Measurements from ENCODE around the gene CSNK1D. TPM values are rescaled to one million over a fixed set of nuclear protein-coding genes. Genes with fewer than 3 reads are reported as not detected.

Gene CSNK1D
- total RNA-seq, 1 donor from 2014 or later = 21.4 TPM

DNA sequence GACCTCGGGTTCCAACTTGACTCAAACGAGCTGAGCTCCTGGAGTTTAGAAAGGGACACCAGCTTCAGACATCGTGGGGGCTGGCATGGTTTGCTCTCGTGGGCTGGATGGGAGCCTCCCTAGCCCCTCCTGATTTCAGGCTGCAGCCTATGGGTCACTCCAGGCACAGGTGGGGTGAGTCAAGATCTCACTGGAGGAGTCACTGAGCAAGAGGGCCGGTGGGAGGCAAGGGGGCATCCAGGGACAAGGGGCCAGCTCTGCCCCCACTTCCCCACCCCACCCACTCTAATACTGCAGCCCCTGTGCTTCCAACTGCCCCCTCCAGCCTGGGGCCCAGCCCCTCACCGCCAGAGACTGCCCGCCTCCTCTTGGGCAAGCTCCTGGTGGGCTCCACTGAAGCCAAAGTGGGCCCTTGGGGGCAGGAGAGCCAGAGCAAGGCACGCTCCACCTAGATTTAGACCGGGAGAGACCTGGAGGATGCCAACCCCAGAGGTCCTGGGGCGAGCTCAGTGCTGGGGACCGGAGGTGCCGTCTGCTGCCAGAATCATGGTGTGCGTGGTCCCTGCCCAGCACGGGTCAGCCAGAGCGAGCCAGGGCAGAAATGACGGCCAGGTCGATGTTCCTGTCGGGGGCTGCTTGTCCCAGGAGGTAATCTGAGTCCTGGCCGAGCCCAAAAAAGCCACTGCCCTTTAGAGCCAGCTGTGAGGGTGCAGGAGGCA, 38.3 kb downstream of the CSNK1D start:
- Histone ChIP-seq H3K4me1 (ENCODE audit: control insufficient read depth in 3 of 3, insufficient read depth in 3 of 3, low read length in 3 of 3) (peaks cover 82 to 87% (median 86%) of the 10 kb centered on the region in 3 donors), H3K4me3 (ENCODE audit: low read length in 3 of 3) (peak overlapping the region; percentile 23 to 54 (median 49)), H3K36me3 (ENCODE audit: control insufficient read depth in 3 of 3, insufficient read depth in 3 of 3, low read length in 3 of 3) (peaks cover 0 to 14% (median 10%) of the 10 kb centered on the region in 3 donors), H3K27me3 (ENCODE audit: control insufficient read depth in 3 of 3, insufficient read depth in 3 of 3, low read length in 3 of 3) (no peaks in the 10 kb centered on the region), H3K9ac (ENCODE audit: low read depth in 1 of 3, low read length in 3 of 3) (peak overlapping the region; percentile 53 to 81 (median 70)), H3K9me3 (ENCODE audit: control insufficient read depth in 3 of 3, low read length in 3 of 3) (no peaks in the 10 kb centered on the region), H3K27ac (ENCODE audit: low read depth, low read length) (peak overlapping the region; percentile 36)

DNA sequence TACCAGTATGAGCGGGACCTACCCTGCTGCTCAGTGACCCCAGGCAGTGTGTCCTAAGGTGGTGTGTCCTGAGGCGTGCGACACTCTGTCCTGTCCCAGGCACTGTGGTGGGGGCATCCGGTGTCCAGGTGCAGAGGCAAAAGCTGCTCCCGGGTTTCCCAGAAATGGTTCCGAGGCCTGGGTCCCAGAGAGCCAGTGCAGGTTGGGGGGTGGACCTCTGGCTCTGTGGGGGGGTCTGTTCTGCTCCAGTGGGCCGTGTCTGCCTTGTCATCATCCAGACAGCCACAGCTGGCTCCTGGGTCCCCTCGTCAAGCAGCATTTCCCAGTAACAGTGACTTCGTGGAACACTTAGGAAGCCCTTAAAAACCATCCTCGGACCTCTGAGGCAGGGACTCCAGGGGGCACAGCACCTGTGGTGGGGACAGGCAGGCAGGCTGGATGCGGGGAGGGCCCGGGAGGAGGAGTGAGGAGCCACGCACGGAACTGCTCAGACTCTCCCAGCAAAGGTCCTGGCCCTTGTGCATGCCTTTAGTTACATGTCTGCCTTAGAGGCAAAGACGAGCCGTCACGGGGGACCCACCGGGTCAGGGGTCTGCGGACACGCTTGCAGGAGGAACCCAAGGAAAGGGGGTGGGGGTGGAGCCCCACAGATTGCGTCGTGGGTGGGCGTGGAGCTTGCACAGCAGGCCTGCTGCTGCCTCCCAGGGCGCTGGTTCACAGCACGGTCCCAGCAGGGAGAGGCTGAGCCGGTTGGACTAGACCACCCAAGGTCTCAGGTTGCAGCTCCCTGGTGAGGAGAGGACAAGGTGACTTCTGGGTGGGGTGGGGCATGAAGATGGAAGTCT, 39.1 kb downstream of the CSNK1D start:
- Histone ChIP-seq H3K9me3 (ENCODE audit: control insufficient read depth in 3 of 3, low read length in 3 of 3) (no peaks in the 10 kb centered on the region), H3K4me3 (ENCODE audit: low read length in 3 of 3) (peak overlapping the region in 2 of 3 donors; percentile 23 to 54), H3K36me3 (ENCODE audit: control insufficient read depth in 3 of 3, insufficient read depth in 3 of 3, low read length in 3 of 3) (peaks cover 0 to 9% (median 7%) of the 10 kb centered on the region in 3 donors), H3K27ac (ENCODE audit: low read depth, low read length) (no peak overlapping the region), H3K4me1 (ENCODE audit: control insufficient read depth in 3 of 3, insufficient read depth in 3 of 3, low read length in 3 of 3) (peaks cover 80 to 87% (median 86%) of the 10 kb centered on the region in 3 donors), H3K9ac (ENCODE audit: low read depth in 1 of 3, low read length in 3 of 3) (peak overlapping the region in 2 of 3 donors; percentile 70 to 81), H3K27me3 (ENCODE audit: control insufficient read depth in 3 of 3, insufficient read depth in 3 of 3, low read length in 3 of 3) (no peaks in the 10 kb centered on the region)

DNA sequence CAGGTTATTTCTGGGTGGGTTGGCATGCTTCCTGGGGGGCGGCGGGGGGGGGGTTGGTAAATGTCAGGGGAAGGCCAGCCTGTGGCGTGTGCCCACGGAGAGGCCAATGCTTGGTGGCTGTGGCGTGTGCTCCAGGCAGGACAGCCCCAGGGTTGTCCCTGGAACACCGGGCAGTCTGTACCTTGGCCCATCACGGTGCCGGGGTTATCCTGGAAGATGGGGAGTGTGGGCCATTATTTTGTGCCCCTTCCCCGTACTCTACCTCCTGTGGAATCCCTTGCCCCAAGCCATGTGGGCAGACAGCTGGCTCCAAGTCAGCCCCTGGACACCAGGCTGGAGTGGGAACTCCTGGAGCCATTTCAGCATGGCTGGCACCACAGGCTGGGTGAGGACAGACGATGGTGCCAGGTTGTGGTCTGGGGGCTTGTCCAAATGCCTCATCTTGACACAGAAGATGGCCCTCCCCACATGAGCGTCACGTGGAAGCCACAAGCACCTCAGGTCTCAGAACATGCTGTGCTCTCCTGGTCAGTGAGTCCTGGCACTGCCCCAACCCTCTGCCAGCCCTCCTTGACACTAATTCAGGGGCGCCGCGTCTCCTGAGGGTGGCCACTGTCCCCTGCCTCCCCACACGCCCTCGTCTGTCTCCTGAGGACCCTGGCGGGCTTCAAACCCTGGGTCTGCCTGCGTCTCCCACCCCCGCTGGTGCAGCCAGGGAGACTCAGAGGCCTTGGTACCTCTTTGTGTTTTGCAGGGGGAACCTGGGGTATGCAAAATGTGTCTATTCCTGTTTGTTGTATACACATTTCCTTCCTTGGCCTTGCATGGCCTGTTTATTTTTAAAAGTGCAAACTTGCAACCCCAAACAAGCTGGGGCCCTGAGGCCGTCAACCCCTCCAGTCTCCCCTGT, 40.4 kb downstream of the CSNK1D start:
- Histone ChIP-seq H3K4me1 (ENCODE audit: control insufficient read depth in 3 of 3, insufficient read depth in 3 of 3, low read length in 3 of 3) (peaks cover 68 to 79% (median 76%) of the 10 kb centered on the region in 3 donors), H3K27me3 (ENCODE audit: control insufficient read depth in 3 of 3, insufficient read depth in 3 of 3, low read length in 3 of 3) (no peaks in the 10 kb centered on the region), H3K36me3 (ENCODE audit: control insufficient read depth in 3 of 3, insufficient read depth in 3 of 3, low read length in 3 of 3) (peaks cover 0 to 7% (median 5%) of the 10 kb centered on the region in 3 donors), H3K27ac (ENCODE audit: low read depth, low read length) (no peak overlapping the region), H3K9ac (ENCODE audit: low read depth in 1 of 3, low read length in 3 of 3) (peak overlapping the region in 2 of 3 donors; percentile 74 to 79), H3K4me3 (ENCODE audit: low read length in 3 of 3) (peak overlapping the region in 2 of 3 donors; percentile 51 to 64), H3K9me3 (ENCODE audit: control insufficient read depth in 3 of 3, low read length in 3 of 3) (no peaks in the 10 kb centered on the region)

DNA sequence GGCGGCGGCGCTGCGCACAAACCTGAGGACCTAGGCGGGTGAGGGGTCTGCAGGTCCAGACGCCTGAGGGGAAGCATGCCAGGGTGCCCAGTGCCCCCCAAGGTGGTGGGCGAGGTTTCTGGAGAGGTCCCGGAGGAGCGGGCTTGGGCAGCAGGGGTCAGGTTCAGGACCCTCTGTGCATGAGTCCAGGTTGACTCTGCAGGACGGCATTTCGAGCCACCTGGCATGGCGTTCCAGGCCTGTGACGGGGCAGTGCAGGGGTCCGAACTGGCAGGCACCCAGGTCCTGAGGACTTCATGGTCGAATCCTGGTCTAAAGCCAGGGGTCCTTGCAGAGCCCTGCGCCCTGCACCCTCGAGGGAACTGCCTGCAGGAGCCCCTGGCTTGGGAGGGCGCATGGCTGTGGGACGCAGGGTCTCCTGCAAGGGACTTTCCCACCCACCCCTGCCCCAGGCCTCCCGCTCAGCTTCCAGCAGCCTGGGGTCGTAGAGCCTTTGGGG, 41.1 kb downstream of the CSNK1D start:
- Histone ChIP-seq H3K9me3 (ENCODE audit: control insufficient read depth in 3 of 3, low read length in 3 of 3) (no peaks in the 10 kb centered on the region), H3K4me3 (ENCODE audit: low read length in 3 of 3) (peak overlapping the region; percentile 51 to 67 (median 51)), H3K36me3 (ENCODE audit: control insufficient read depth in 3 of 3, insufficient read depth in 3 of 3, low read length in 3 of 3) (peaks cover 0 to 6% (median 2%) of the 10 kb centered on the region in 3 donors), H3K9ac (ENCODE audit: low read depth in 1 of 3, low read length in 3 of 3) (peak overlapping the region in 2 of 3 donors; percentile 77 to 93), H3K4me1 (ENCODE audit: control insufficient read depth in 3 of 3, insufficient read depth in 3 of 3, low read length in 3 of 3) (peaks cover 61 to 71% (median 68%) of the 10 kb centered on the region in 3 donors), H3K27me3 (ENCODE audit: control insufficient read depth in 3 of 3, insufficient read depth in 3 of 3, low read length in 3 of 3) (no peaks in the 10 kb centered on the region), H3K27ac (ENCODE audit: low read depth, low read length) (peak overlapping the region; percentile 80)

DNA sequence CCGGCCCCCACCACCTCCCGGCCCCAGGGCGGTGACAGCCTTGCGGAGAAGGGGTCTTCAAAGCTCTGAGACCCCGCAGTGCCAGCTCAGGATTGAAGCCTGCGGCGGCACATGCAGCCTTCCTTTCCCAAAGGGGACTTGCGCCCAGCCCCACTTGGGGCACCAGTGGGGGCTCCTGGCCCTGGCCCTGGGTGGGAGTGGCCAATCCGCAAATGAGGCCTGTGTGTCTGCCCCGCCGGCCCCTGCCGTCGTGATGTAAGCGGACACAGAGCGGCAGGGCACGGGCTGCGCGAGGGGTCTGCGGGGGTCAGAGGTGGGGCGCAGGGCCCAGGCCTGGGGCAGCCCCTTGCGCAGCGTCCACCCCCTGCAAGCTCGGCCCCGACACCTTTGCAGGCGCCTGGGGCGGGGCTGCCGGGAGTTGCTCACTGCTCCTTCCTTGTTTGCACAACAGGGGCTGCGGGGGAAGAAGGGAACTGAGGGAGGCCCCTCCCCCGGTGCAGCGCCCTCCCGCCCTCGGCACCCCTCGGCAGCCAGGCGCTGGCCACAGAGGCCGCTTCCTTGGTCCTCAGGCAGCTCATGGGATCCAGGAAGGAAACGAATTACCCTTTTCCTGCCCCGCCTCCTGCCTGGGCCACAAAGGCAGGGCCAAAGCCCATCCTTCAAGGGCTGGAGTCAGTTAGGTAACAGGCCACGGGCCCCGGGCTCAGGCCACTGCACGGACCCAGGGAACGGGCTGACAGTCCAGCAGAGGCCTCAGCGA, 41.8 kb downstream of the CSNK1D start:
- peaks cover 55 to 70% (median 62%) of the 10 kb centered on the region in 3 donors for H3K4me1 ChIP-seq (ENCODE audit: control insufficient read depth in 3 of 3, insufficient read depth in 3 of 3, low read length in 3 of 3)
- H3K9me3 ChIP-seq (ENCODE audit: control insufficient read depth in 3 of 3, low read length in 3 of 3) = no peaks in the 10 kb centered on the region
- H3K9ac ChIP-seq (ENCODE audit: low read depth in 1 of 3, low read length in 3 of 3) = peak overlapping the region; percentile 64 to 93 (median 77)
- H3K27ac ChIP-seq (ENCODE audit: low read depth, low read length) = peak overlapping the region; percentile 80
- H3K4me3 ChIP-seq (ENCODE audit: low read length in 3 of 3) = peak overlapping the region; percentile 51 to 67 (median 51)
- H3K27me3 ChIP-seq (ENCODE audit: control insufficient read depth in 3 of 3, insufficient read depth in 3 of 3, low read length in 3 of 3) = no peaks in the 10 kb centered on the region
- H3K36me3 ChIP-seq (ENCODE audit: control insufficient read depth in 3 of 3, insufficient read depth in 3 of 3, low read length in 3 of 3) = peaks cover 0 to 1% (median 0%) of the 10 kb centered on the region in 3 donors

DNA sequence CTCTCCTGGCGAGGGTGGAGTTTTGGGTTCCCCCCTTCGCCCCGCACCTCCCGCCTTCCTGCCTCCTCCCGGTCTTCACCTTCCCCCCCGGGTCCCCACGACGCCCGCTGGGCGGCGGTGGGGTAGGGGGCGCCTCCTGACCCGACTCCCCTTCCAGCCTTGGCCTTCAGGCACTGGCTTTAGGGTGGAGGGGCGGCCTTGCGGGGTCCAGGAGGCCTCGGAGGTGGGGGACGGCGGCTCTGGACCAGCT, 42.3 kb downstream of the CSNK1D start:
- peak overlapping the region; percentile 51 to 67 (median 51) for H3K4me3 ChIP-seq (ENCODE audit: low read length in 3 of 3)
- no peaks in the 10 kb centered on the region for H3K36me3 ChIP-seq (ENCODE audit: control insufficient read depth in 3 of 3, insufficient read depth in 3 of 3, low read length in 3 of 3)
- H3K9ac ChIP-seq (ENCODE audit: low read depth in 1 of 3, low read length in 3 of 3) = peak overlapping the region; percentile 64 to 93 (median 77)
- peaks cover 54 to 70% (median 60%) of the 10 kb centered on the region in 3 donors for H3K4me1 ChIP-seq (ENCODE audit: control insufficient read depth in 3 of 3, insufficient read depth in 3 of 3, low read length in 3 of 3)
- H3K9me3 ChIP-seq (ENCODE audit: control insufficient read depth in 3 of 3, low read length in 3 of 3) = no peaks in the 10 kb centered on the region
- no peaks in the 10 kb centered on the region for H3K27me3 ChIP-seq (ENCODE audit: control insufficient read depth in 3 of 3, insufficient read depth in 3 of 3, low read length in 3 of 3)
- H3K27ac ChIP-seq (ENCODE audit: low read depth, low read length) = peak overlapping the region; percentile 80

DNA sequence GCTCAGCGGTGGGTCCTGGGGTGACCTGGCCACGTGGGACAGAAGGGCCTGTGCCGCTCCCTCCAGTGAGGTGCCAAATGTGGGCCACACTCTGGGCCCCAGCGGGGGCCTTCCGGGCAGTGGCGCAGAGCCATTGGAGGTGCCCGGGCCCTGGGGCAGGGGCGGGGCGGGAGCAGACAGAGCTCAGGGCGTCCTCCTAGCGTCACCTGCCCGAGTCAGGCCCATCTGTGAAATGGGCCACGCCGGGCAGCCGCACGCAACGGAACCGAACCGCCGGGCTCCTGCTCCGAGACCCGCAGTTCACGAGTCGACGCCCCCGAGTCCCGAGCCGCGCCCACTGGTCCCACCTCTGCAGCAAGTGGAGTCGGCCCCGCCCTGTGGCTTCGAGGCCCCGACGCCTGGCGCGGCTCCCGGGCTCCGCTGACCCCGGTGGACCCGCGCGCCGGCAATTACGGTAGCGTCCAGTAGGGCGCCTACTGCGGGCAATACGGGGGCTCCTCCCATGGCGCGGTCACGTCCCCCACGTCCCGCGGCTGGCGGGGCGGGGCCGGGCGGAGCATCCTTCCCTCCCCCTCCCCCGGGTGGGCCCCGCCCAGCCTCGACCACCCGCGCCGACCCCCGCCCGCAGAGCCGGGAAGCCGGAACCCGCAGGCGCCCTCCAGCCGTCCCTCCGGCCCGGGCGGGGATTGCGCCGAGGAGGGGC, 42.7 kb downstream of the CSNK1D start:
- Histone ChIP-seq H3K9ac (ENCODE audit: low read depth in 1 of 3, low read length in 3 of 3) (peak overlapping the region; percentile 64 to 93 (median 77)), H3K36me3 (ENCODE audit: control insufficient read depth in 3 of 3, insufficient read depth in 3 of 3, low read length in 3 of 3) (no peaks in the 10 kb centered on the region), H3K4me1 (ENCODE audit: control insufficient read depth in 3 of 3, insufficient read depth in 3 of 3, low read length in 3 of 3) (peaks cover 54 to 70% (median 60%) of the 10 kb centered on the region in 3 donors), H3K4me3 (ENCODE audit: low read length in 3 of 3) (peak overlapping the region; percentile 56 to 72 (median 60)), H3K27ac (ENCODE audit: low read depth, low read length) (peak overlapping the region; percentile 80), H3K9me3 (ENCODE audit: control insufficient read depth in 3 of 3, low read length in 3 of 3) (no peaks in the 10 kb centered on the region), H3K27me3 (ENCODE audit: control insufficient read depth in 3 of 3, insufficient read depth in 3 of 3, low read length in 3 of 3) (no peaks in the 10 kb centered on the region)

DNA sequence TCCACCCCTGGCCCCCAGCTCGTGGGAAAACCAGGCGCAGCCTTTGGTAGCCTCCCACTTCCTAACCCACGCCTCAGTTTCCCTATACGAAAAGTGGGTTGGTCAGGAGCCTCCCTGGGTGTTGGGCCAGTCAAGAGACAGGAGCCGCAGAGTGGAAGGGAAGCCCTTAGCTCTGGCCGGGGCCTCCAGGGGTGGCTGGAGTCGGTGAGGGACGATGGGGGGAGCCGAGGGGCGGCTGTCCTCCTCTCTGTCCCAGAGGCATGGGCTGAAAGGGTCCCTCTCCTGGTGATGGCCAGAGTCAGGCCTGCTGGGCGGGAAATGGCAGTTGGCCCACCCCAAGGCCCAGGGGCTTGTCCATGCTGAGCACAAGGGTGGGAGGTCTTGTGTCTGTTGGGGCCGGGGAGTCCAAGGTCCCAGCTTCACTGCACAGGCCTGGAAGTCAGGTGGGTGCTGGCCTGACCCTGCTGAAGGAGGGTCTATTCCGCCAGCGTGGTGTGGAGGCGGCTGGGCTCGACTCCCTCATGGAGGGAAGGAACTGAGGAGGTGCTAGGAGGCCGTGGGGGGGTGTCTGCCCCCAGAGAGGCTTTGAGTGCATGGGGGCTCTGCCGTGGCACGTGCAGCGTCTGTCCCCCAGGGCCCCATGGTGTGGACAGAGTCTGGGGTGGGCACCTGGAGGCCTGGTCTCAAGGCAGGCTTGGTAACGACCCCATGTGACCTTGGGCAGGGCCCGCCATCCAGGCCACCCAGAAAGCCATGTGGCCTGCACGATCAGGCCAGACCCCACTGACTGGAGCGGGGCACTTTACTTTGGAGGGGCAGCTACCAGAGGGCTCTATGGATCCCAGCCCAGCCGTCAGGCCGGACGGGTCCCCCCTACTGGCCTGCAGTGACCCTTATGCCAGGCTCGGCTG, 43.5 kb downstream of the CSNK1D start:
- Histone ChIP-seq H3K4me1 (ENCODE audit: control insufficient read depth in 3 of 3, insufficient read depth in 3 of 3, low read length in 3 of 3) (peaks cover 52 to 70% (median 60%) of the 10 kb centered on the region in 3 donors), H3K9ac (ENCODE audit: low read depth in 1 of 3, low read length in 3 of 3) (peak overlapping the region; percentile 62 to 83 (median 69))

More for the DNA sequence above, 43.5 kb downstream of the CSNK1D start:
- Histone ChIP-seq H3K27me3 (ENCODE audit: control insufficient read depth in 3 of 3, insufficient read depth in 3 of 3, low read length in 3 of 3) (no peaks in the 10 kb centered on the region), H3K27ac (ENCODE audit: low read depth, low read length) (peak overlapping the region; percentile 74), H3K9me3 (ENCODE audit: control insufficient read depth in 3 of 3, low read length in 3 of 3) (no peaks in the 10 kb centered on the region), H3K4me3 (ENCODE audit: low read length in 3 of 3) (peak overlapping the region; percentile 56 to 72 (median 60)), H3K36me3 (ENCODE audit: control insufficient read depth in 3 of 3, insufficient read depth in 3 of 3, low read length in 3 of 3) (no peaks in the 10 kb centered on the region)

Measured in skeletal muscle tissue (tissue), 4 donors.